Fibroblast of mammary gland (primary cell): ENCODE measurements around the gene PATJ.
A peak's percentile ranks its signal among the peaks of the same experiment; 100 is the strongest.

Experiments
- DNase-seq: peaks from one replicate; pipeline ENCODE4 v3.0.0-alpha.2; 2010; ENCODE audit warnings: low read depth
- H3K4me3 ChIP-seq: 2 replicates; pipeline ENCODE4 v1.5.1; 2011; ENCODE audit warnings: low read depth, mild to moderate bottlenecking, low read length, moderate library complexity; ENCODE audit not compliant: control insufficient read depth
- TF ChIP-seq, protein P1 (sequence below): conservative IDR thresholded peaks from 2 replicates; pipeline ENCODE4 v1.5.1; 2011; ENCODE audit warnings: low read depth, low read length, inconsistent platforms; ENCODE audit not compliant: control insufficient read depth, insufficient read depth

The PATJ gene

DNA sequence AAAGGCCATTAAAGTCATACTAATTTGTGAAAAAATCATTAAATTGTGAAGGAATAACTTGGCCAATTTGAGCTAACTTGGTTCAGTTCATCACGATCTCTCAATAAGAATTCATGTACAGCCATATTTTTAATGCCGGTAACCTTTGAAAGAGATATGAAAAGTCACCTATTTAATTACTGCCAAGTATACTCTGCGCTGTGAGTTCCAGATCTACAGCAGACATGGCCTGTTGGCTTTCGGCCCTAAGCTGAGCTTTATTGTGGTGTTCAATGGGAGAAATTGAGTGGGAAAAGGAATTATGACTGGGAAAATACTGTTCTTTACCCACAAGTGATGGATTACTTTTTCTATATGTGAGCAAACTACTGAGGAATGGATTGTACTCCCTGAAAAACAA lies 292.5 kb downstream of the PATJ start:
- H3K4me3 ChIP-seq: no peak overlapping the region
- TF ChIP-seq, protein P1, sequence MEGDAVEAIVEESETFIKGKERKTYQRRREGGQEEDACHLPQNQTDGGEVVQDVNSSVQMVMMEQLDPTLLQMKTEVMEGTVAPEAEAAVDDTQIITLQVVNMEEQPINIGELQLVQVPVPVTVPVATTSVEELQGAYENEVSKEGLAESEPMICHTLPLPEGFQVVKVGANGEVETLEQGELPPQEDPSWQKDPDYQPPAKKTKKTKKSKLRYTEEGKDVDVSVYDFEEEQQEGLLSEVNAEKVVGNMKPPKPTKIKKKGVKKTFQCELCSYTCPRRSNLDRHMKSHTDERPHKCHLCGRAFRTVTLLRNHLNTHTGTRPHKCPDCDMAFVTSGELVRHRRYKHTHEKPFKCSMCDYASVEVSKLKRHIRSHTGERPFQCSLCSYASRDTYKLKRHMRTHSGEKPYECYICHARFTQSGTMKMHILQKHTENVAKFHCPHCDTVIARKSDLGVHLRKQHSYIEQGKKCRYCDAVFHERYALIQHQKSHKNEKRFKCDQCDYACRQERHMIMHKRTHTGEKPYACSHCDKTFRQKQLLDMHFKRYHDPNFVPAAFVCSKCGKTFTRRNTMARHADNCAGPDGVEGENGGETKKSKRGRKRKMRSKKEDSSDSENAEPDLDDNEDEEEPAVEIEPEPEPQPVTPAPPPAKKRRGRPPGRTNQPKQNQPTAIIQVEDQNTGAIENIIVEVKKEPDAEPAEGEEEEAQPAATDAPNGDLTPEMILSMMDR: no peak
- no peak for DNase-seq

DNA sequence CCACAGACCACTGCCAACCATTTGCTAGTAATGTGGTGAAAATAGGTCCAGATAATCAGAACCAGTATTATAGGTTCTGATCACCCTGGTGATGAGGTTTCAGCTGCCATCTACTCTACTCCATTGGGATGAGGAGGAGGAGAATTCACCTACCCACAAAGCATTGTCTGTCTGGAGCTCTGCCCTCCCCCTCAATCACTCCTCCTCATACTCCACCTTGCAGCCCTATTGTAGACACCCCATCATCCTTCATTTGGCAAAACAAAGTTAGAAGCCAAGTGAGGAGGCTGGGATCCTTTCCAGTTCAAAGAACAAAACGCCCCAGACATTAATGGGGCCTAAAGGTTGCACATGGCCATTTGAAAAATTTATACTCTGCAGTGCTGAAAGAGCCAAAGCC lies 295.0 kb downstream of the PATJ start:
- H3K4me3 ChIP-seq: no peak overlapping the region
- no peak for DNase-seq
- TF ChIP-seq, protein P1: no peak

DNA sequence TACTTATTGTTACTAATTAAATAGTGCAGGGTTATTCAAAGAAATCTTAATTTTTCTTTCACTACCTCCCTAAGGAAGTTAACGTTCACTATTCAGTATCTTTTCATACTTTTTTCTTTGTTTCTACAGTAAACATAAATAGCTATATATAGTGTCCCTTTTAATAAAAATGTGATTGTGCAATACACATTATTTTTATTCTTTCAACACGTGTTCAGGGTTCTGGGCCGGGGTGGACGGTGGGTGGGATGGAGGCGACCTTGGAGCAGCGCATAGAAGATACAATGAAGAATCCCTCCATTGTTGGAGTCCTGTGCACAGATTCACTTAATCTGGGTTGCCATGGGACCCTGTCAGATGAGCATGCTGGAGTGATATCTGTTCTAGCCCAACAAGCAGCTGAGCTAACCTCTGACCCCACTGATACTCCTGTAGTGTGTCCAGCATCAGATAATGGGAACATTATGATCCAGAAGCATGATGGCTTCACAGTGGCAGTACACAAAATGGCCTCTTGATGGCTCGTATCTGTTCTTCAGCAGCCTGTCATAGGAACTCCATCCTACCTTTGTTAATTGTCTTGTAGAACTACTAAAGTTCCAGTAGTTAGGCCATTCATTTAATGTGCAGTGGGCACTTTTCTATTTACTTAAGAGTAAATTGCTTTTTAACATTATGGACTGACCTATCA lies 296.5 kb downstream of the PATJ start:
- TF ChIP-seq, protein P1: peak; percentile 7
- no peak for DNase-seq
- H3K4me3 ChIP-seq: no peak overlapping the region

DNA sequence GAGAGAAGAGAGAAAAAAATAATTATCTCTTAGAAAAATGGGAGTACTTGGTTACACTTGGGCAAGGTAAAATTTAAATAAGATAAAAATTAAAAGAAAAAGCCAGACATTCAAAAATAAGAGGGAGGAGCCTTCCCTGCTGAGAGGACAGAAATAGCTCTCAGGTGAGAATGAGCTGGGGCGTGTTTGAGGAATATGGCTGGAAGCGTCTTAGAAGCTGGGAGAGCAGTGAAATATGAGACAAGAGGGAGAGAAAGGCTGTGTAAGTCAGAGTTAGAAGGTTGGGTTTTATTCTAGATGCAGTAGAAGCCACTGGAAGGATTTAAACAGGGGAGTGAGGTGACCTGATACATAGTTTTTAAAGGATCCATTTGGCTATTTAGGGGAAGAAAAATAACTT lies 298.2 kb downstream of the PATJ start:
- TF ChIP-seq, protein P1: no peak
- H3K4me3 ChIP-seq: no peak overlapping the region
- no peak for DNase-seq

DNA sequence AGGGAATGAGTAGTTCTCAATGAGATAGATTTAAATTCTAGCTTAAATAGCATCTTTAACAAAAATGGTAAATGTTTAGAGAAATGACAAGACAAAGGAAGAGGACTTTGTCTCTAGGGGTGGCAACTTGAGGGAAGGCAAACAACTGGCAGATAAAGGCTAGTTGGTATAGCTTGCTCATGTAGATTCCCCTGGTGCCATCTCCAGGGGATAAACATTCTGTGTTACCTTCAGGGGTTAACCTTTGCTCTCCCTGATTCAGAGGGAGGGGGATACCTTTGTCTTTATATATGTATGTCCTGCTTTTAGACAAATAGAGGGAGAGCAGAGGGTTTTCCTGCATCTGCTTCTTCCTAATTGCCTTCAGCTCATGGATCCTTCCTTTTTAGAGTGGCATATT lies 298.7 kb downstream of the PATJ start:
- TF ChIP-seq, protein P1: no peak
- no peak overlapping the region for H3K4me3 ChIP-seq
- DNase-seq: no peak

DNA sequence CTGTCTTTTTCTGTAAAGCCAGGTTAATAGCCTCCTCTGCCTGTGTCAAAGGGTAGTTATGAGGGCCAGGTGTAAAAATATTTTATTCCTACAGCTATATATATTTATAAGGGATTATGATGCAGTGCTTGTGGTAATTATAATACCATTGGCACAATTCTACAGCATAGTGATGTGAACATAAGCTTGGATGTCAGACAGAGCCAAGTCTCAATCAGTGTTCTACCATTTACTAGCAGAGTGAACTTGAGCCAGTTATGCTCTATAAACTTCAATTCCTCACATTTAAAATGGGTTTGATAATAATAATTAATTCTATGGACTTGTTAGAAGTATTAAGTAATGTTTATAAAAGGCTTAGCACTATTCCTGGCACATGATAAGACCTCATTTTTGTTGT lies 300.9 kb downstream of the PATJ start:
- DNase-seq: no peak
- H3K4me3 ChIP-seq: no peak overlapping the region
- TF ChIP-seq, protein P1: no peak

DNA sequence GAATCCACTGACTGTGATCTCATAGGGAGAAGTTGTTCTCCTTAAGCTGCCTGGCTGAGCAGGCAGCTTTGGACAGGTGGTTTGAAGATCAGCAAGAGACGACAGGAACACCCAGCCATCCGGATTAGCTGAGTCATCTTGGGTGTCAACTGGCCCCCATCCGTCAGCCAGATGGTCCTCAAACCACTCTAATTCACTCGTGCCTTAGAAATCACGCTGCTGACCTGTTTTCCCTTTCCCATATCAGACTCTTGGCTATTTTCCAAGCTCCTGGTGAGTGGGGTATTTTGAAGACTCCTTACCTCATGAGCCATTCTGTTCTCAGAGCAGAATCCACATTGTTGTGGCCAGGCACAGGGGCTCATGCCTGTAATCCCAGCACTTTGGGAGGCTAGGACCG lies 303.3 kb downstream of the PATJ start:
- H3K4me3 ChIP-seq: no peak overlapping the region
- peak; percentile 20 for DNase-seq
- TF ChIP-seq, protein P1: no peak
